ENCODE measurements around the gene BCAP31. TPM values are rescaled to one million over a fixed set of nuclear protein-coding genes. Genes with fewer than 3 reads are reported as not detected.
"Not testable (repeated sequence)": the region's sequence is repeated elsewhere in the genome, so short reads cannot be mapped to it uniquely, and the experiment has no call there.

BCAP31 gene
- total and polyA plus RNA-seq, 2 of the 13 experiments (the other 11 are each of a cell fraction or from before 2014, with no cell fraction given): 139 to 178 TPM

DNA sequence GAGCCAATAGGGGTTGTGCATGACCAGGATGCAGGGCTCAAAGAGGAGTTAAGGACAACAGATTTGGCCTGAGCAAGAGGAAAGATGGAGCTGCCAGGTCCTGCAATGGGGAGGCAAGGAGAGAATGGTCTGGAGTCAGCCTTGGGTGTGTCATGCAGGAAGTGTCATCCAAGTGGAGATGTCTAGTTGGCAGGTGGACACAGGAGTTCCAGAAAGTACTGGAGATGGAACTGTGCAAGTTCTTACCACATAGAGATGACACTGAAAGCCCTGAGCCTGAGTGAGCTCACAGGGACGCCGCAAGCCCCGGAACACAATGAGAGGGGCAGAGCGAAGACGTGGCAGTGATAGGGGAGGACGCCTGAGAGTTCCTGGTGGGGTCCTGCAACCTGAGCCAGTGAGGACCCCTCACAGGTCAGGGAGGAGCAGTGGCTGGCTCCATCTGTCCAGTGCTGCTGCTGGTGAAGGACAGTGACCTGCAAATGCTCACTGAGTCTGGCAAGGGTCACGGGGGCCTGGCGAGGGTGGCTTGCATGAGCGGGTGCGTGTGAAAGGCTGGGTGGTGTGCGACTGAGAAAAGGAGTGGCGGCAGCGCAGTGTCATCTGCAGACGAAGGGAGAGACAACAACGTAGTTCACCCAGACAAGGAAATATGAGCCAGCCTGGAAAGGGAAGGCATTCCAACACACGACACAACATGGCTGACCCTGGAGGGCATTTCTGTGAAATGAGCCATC is 27.0 kb downstream of the BCAP31 start (continued):
- TF ChIP-seq POLR2G (IDR thresholded peaks at IDR 0.05; ENCODE audit: low read depth, low read length) (peak; percentile 41), AKAP8 (CRISPR knock-in tag; IDR thresholded peaks at IDR 0.05) (peak; percentile 91), ZBTB38 (CRISPR knock-in tag; IDR thresholded peaks at IDR 0.05) (peak; percentile 75; the same call in 1 of the 2 replicates), NONO (CRISPR knock-in tag; conservative IDR thresholded peaks at IDR 0.05) (peak; percentile 44; the same call in 1 of the 2 replicates), RBM22 (optimal IDR thresholded peaks at IDR 0.05; ENCODE audit: low read length) (peak; percentile 42)
- TF ChIP-seq NONO (IDR thresholded peaks at IDR 0.05): not testable (repeated sequence)

DNA sequence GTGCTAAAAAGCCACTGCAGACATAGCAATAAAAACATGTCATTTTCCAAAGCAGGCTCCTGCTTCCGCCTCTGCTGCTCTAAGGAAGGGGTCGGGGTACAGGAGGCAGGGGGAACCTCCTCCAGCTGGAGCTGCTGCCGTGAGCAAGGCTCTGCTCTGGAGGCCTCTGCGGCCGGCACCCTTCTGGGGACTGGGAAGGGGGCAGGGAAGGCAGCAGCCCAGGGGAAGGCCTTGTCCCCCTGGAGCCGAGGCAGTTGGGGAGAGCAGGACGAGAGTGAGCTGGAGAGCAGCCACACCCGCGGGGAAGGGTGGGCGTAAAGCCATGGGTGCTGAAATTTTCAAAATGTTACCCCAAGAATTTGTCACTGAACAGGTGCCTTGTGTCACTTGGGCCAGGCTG is 27.6 kb downstream of the BCAP31 start:
- H3K36me3 ChIP-seq (replicated peaks in 1 of 2; ENCODE audit: control insufficient read depth in 1 of 2, insufficient read depth in 2 of 2, low read length in 2 of 2); CTCF ChIA-PET (ENCODE audit: low intra/inter-chr PET ratio, low total read pairs); H3K4me3 ChIP-seq (replicated peaks in 1 of 3; ENCODE audit: insufficient read depth in 1 of 3, low read depth in 2 of 3, low read length in 3 of 3); H3K27ac ChIP-seq (ENCODE audit: extremely low read length, insufficient read depth, low read length); H3K9ac ChIP-seq (ENCODE audit: insufficient read depth, low read depth, low read length); H3K27me3 ChIP-seq (ENCODE audit: control insufficient read depth in 1 of 2, insufficient read depth in 2 of 2, low read length in 2 of 2); H3K9me3 ChIP-seq (ENCODE audit: low read length); FAIRE-seq; BruUV-seq (replicated peaks); DNase-seq (ENCODE audit: low spot score); H3K79me2 ChIP-seq (ENCODE audit: insufficient read depth, low read length); H2AFZ ChIP-seq (ENCODE audit: low read length); H3K4me2 ChIP-seq (ENCODE audit: low read depth, low read length); ATAC-seq; in situ Hi-C loops (cut with HindIII; ENCODE audit: extremely low pct_ligation_motif_present, low pct_unique_long_range_greater_than_20kb); intact Hi-C loops (cut with micrococcal nuclease; ENCODE audit: unreplicated experiment); TF ChIP-seq LCORL (IDR thresholded peaks at IDR 0.05): not testable (repeated sequence)
- POLR2A ChIA-PET: interaction anchor here (1.3 kb wide), 1 partner anchor 13 kb away, joined by 4 read pairs; no protein-coding TSS in a partner anchor
- H4K20me1 ChIP-seq (ENCODE audit: insufficient read depth, low read length): peaks cover 13% of the 10 kb centered on the region; the same call in 1 of the 2 replicates
- 93% methylated on average over 2 of the region's 10 CpGs for WGBS (ENCODE audit: low lambda C conversion rate)
- H3K4me1 ChIP-seq (ENCODE audit: insufficient read depth, low read length): peaks cover 21% of the 10 kb centered on the region
- TF ChIP-seq RBFOX2 (IDR thresholded peaks at IDR 0.05; ENCODE audit: low read depth, low read length) (peak; percentile 62; the same call in 1 of the 2 replicates), AGO1 (IDR thresholded peaks at IDR 0.05; ENCODE audit: low read depth, low read length, poor library complexity, severe bottlenecking) (peak; percentile 20), LCORL (CRISPR knock-in tag; IDR thresholded peaks at IDR 0.05) (0 out of 2 replicates have a peak, but pooled peaks have one; percentile 8)

Data from HepG2 (cell line).